Transverse colon (tissue), 4 donors: Measurements from ENCODE around the gene THSD4. TPM values are rescaled to one million over a fixed set of nuclear protein-coding genes. Genes with fewer than 3 reads are reported as not detected.

Source experiments
- DNase-seq: peaks from one replicate; pipeline ENCODE4 v3.0.0-alpha.2; 2019
- H3K27ac ChIP-seq, 4 donors: fragments of 200-600 bp; sonication (generic); 2 replicates each; pipeline ENCODE4 v1.5.1; 2016 to 2018; ENCODE audit warnings: inconsistent platforms in 4 of 4
- H3K27me3 ChIP-seq: fragments of 200-600 bp; sonication (generic); 2 replicates; pipeline ENCODE4 v1.5.1; 2017; ENCODE audit warnings: inconsistent platforms
- H3K36me3 ChIP-seq, 4 donors: fragments of 200-600 bp; sonication (generic); 2 replicates each; pipeline ENCODE4 v1.5.1; 2017 to 2019; ENCODE audit warnings: inconsistent platforms in 4 of 4
- H3K4me1 ChIP-seq, 4 donors: fragments of 200-600 bp; sonication (generic); 2 replicates each; pipeline ENCODE4 v1.5.1; 2017 to 2020; ENCODE audit warnings: inconsistent platforms in 4 of 4
- H3K4me3 ChIP-seq, 4 donors: fragments of 200-600 bp; sonication (generic); 1 replicate in 1 of 4; 2 replicates in 3 of 4; pipeline versions ENCODE4 v1.5.1 to v1.6.1; 2017 to 2019; ENCODE audit warnings: inconsistent platforms in 4 of 4
- H3K9me3 ChIP-seq, 2 donors: fragments of 200-600 bp; sonication (generic); 2 replicates each; pipeline ENCODE4 v1.5.1; 2017 to 2019; ENCODE audit warnings: inconsistent platforms in 2 of 2
- CTCF ChIP-seq, 5 experiments: fragments of 200-600 bp in 3 of 5; fragments of 450-650 bp in 2 of 5; sonication (generic) in 3 of 5; IDR thresholded peaks; 1 replicate in 2 of 5; 2 replicates in 3 of 5; pipeline ENCODE4 v1.5.1; 2016 to 2017; ENCODE audit warnings: antibody characterized with exemption in 5 of 5, inconsistent platforms in 3 of 5, mild to moderate bottlenecking in 2 of 5, moderate library complexity in 1 of 5
- EP300 ChIP-seq: sonication (generic); formaldehyde crosslinking; IDR thresholded peaks from one replicate; pipeline ENCODE4 v1.6.1; 2017; ENCODE audit warnings: antibody characterized with exemption, low read depth
- POLR2A ChIP-seq: fragments of 450-650 bp; IDR thresholded peaks from one replicate; pipeline ENCODE4 v1.6.1; 2016; ENCODE audit warnings: antibody characterized with exemption, mild to moderate bottlenecking, moderate library complexity
- POLR2AphosphoS5 ChIP-seq, 3 donors: sonication (generic); formaldehyde crosslinking; IDR thresholded peaks; one replicate each; pipeline ENCODE4 v1.6.1; 2016; ENCODE audit warnings: antibody characterized with exemption in 3 of 3
- WGBS, 2 donors: methylation state at CpG; one replicate each; pipeline ENCODE4 v1.1.5; 2018; ENCODE audit warnings: low coverage in 1 of 2; 5-methylcytosine and 5-hydroxymethylcytosine counted together
- in situ Hi-C, 4 donors: fragments of 200-750 bp; cut with MboI; loops; one replicate each; pipeline versions ENCODE4 v1.15.0 to v1.15.1; 2017; ENCODE audit warnings: low sequenced_read_pairs in 3 of 4, low pct_ligation_motif_present in 1 of 4, low pct_unique_long_range_greater_than_20kb in 1 of 4
- intact Hi-C: fragments of 100-400 bp; cut with DNase I; formaldehyde crosslinking; loops from one replicate; pipeline ENCODE4 v1.15.1; 2023; ENCODE audit warnings: low total_unique reads
- total RNA-seq, 4 donors: library from RNA; depleted of rRNA; stranded (reverse); fragments of >200 nt; gene quantifications; one replicate each; pipeline ENCODE4 v1.1.0, GENCODE V29; 2016

The THSD4 gene
- total RNA-seq, 4 donors from 2014 or later: 13.3 to 57.2 (median 47.4) TPM

GRCh38 chr15:71461748-71462147 lies 346.5 kb downstream of the THSD4 start:
- no peak overlapping the region for H3K27ac ChIP-seq
- in situ Hi-C loops (loop anchor here in 1 of 4 donors (25.0 kb wide), 2 partner anchors 276 to 701 kb away; no protein-coding TSS in a partner anchor), intact Hi-C loops (no loop called here)
- H3K4me3 ChIP-seq: no peak overlapping the region
- no peak for DNase-seq
- no peak for TF ChIP-seq POLR2AphosphoS5 (IDR thresholded peaks at IDR 0.05)
- no peak for TF ChIP-seq POLR2A
- TF ChIP-seq CTCF (IDR thresholded peaks at IDR 0.05): no peak
- no peak for TF ChIP-seq EP300
- H3K9me3 ChIP-seq: no peaks in the 10 kb centered on the region
- H3K4me1 ChIP-seq: peaks cover 0 to 10% (median 0%) of the 10 kb centered on the region in 4 donors
- WGBS, 2 donors: 93 to 100% methylated on average over 1 of the region's 1 CpG
- no peaks in the 10 kb centered on the region for H3K27me3 ChIP-seq
- H3K36me3 ChIP-seq: no peaks in the 10 kb centered on the region

GRCh38 chr15:71462638-71463037 lies 347.4 kb downstream of the THSD4 start:
- H3K4me1 ChIP-seq: peaks cover 0 to 10% (median 0%) of the 10 kb centered on the region in 4 donors
- DNase-seq: no peak

GRCh38 chr15:71463156-71463665 lies 347.9 kb downstream of the THSD4 start:
- intact Hi-C loops: no loop called here
- Histone ChIP-seq H3K9me3 (no peaks in the 10 kb centered on the region), H3K27ac (no peak overlapping the region), H3K4me1 (peaks cover 0 to 7% (median 0%) of the 10 kb centered on the region in 4 donors), H3K27me3 (no peaks in the 10 kb centered on the region), H3K4me3 (no peak overlapping the region), H3K36me3 (no peaks in the 10 kb centered on the region)
- in situ Hi-C loops: loop anchor here in 1 of 4 donors (25.0 kb wide), 2 partner anchors 274 to 699 kb away; no protein-coding TSS in a partner anchor
- WGBS, 2 donors: 81 to 94% methylated on average over 6 of the region's 6 CpGs
- DNase-seq: no peak
- no peak for TF ChIP-seq POLR2A
- TF ChIP-seq POLR2AphosphoS5 (IDR thresholded peaks at IDR 0.05): no peak
- no peak for TF ChIP-seq CTCF (IDR thresholded peaks at IDR 0.05)
- no peak for TF ChIP-seq EP300

More at GRCh38 chr15:71462638-71463037, 347.4 kb downstream of the THSD4 start:
- Histone ChIP-seq H3K27me3 (no peaks in the 10 kb centered on the region), H3K27ac (no peak overlapping the region), H3K36me3 (no peaks in the 10 kb centered on the region), H3K9me3 (no peaks in the 10 kb centered on the region), H3K4me3 (no peak overlapping the region)
- intact Hi-C loops: no loop called here
- TF ChIP-seq EP300: no peak
- TF ChIP-seq CTCF (IDR thresholded peaks at IDR 0.05): no peak
- no peak for TF ChIP-seq POLR2AphosphoS5 (IDR thresholded peaks at IDR 0.05)
- no peak for TF ChIP-seq POLR2A
- 67 to 71% methylated on average over 1 of the region's 1 CpG for WGBS, 2 donors
- in situ Hi-C loops: loop anchor here in 1 of 4 donors (25.0 kb wide), 2 partner anchors 275 to 700 kb away; no protein-coding TSS in a partner anchor

- no peak for TF ChIP-seq CTCF (IDR thresholded peaks at IDR 0.05)
- no peak for TF ChIP-seq POLR2A
- no peak for TF ChIP-seq EP300
- TF ChIP-seq POLR2AphosphoS5 (IDR thresholded peaks at IDR 0.05): no peak
- H3K27ac ChIP-seq: no peak overlapping the region
- WGBS, 2 donors: 76 to 83% methylated on average over 3 of the region's 3 CpGs
- in situ Hi-C loops: loop anchor here in 1 of 4 donors (25.0 kb wide), 2 partner anchors 272 to 697 kb away; no protein-coding TSS in a partner anchor
- DNase-seq: no peak
- no peaks in the 10 kb centered on the region for H3K36me3 ChIP-seq
- peaks cover 0 to 5% (median 0%) of the 10 kb centered on the region in 4 donors for H3K4me1 ChIP-seq
- intact Hi-C loops: no loop called here
- H3K4me3 ChIP-seq: no peak overlapping the region
- H3K27me3 ChIP-seq: no peaks in the 10 kb centered on the region
- no peaks in the 10 kb centered on the region for H3K9me3 ChIP-seq
Measured at GRCh38 chr15:71465131-71465955, 350.1 kb downstream of the THSD4 start.
